Middle frontal gyrus (tissue), 1 donor: Measurements from ENCODE around the gene SIRT1.
"Not testable (repeated sequence)": the region's sequence is repeated elsewhere in the genome, so short reads cannot be mapped to it uniquely, and the experiment has no call there.

Experiments
- DNase-seq: peaks from one replicate; pipeline ENCODE4 v3.0.0-alpha.2; 2015; ENCODE audit warnings: low spot score; ENCODE audit errors: extremely low spot score

The SIRT1 gene

DNA sequence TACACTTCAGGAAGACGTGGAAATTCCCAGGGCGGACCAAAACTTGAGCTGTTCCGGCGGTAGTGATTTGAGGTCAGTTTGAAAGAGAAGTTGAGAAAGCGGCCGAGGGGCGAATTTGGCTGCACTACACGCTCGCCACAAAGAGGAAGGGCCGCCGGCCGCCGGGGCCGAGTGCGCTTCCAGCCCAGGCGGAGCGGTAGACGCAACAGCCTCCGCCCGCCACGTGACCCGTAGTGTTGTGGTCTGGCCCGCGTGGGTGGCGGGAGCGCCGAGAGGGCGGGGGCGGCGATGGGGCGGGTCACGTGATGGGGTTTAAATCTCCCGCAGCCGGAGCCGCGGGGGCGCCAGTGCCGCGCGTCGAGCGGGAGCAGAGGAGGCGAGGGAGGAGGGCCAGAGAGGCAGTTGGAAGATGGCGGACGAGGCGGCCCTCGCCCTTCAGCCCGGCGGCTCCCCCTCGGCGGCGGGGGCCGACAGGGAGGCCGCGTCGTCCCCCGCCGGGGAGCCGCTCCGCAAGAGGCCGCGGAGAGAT is at the start of gene SIRT1:
Gene SIRT1 (plus strand): TSS at position 344 of the 529 bp plus-strand sequence. CDS start 66 bp downstream, at position 410.
- DNase-seq = peak; percentile 91

DNA sequence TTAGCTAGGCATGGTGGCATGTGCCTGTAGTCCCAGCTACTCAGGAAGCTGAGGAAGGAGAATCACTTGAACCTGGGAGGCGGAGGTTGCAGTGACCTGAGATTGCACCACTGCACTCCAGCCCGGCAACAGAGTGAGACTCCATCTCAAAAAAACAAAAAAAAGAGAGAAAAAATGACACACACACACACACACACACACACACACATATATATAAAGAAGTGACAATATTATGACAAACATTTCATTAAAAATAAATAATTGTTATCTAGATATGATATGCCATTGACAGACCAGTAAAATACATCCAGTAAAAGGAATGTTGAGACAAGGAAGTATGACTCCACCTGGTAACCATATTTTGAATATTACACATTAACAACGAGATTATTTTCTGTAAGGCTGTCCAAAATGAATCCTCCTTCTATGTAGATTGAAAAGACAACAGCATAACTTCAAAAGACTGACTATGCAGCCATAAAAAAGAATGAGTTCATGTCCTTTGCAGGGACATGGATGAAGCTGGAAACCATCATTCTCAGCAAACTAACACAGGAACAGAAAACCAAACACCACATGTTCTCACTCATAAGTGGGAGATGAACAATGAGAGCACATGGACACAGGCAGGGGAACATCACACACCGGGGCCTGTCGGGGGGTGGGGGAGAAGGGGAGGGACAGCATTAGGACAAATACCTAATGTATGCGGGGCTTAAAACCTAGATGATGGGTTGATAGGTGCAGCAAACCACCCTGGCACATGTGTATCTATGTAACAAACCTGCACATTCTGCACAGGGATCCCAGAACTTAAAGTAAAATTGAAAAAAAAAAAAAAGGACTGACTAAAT is 48.7 kb upstream of the SIRT1 start:
- not testable (repeated sequence) for DNase-seq

DNA sequence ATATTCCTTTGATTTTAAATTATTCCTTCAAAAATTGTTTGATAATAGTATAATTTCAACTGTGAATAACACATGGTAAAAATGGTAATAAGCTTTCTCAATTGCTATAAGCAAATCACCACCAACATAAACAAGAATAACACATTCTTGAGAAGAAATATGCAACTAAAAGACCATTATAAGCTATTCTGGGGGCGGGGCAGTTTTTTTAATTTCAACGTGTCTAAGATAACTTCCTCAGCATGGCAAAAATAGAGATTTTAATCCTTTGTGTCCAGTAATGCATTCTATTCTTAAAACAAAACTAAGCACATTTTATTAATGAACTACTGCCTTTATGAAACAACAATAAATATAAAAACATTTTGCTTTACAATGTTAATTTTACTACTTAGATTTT is 48.0 kb upstream of the SIRT1 start:
- DNase-seq = no peak

GRCh38 chr10:67836972-67837371 is 47.5 kb upstream of the SIRT1 start:
- DNase-seq = no peak

DNA sequence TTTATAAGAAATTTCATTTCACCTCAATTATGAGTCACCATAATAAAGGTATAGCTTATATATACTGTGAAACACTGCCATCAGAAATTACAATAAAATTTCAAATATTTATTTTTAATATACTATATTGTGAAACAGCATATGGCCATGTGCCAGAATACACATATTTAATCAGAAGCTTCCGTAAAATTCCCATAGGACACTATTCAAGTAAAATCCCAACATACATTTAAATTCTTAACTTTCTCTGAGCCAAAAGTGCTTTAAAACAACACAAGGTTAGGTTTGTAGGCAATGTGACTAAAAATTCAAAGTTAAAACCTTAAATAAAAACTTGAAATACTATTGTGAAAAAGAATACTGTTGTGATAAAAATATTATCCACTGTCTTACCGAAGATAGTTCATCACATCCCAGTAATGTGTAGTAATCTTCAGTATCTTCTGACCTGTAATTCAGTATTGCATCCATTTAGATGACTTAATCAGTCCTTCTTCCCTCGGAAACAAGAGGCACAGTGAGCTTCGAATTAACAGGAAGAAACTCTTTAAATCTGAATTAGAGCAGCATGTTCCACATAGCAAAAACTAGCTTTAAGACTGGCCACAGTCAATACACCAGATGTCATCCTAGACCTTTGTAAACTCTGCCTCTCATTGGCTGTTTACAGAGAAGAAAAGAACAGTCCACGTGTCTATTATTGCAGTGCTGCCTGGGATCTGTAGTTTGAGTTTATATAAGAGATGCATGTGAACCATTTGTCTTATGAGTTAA is 46.7 kb upstream of the SIRT1 start, which contains the start of gene DNAJC12:
Gene DNAJC12 (minus strand): TSS at position 648 of the 774 bp plus-strand sequence. CDS start 177 bp downstream, at position 471.
- DNase-seq = peak; percentile 70

DNA sequence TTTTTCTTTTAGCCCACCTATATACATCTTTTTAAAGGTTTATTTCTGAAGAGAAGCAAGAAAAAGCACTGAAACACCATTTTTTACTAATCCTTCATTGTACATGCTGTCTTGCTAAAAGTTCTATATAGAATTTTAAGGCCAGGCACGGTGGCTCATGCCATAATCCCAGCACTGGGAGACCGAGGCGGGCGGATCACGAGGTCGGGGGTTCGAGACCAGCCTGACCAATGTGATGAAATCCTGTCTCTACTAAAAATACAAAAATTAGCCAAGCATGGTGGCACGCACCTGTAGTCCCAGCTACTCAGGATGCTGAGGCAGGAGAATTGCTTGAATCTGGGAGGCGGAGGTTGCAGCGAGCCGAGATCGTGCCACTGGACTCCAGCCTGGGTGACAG is 44.9 kb upstream of the SIRT1 start:
- not testable (repeated sequence) for DNase-seq

DNA sequence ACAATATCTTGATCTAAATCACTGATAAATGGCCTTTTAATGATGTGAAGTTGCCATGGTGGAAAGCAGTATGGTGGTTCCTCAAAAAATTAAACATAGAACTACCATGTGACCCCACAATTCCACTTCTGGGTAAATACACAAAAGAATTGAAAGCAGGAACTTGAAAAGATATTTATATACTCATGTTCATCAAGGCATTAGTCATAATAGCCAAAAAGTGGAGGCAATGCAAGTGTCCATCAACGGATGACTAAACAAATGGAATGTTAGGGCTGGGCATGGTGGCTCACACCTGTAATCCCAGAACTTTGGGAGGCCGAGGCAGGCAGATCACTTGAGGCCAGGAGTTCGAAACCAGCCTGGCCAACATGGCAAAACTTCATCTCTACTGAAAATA is 44.5 kb upstream of the SIRT1 start:
- no peak for DNase-seq

GRCh38 chr10:67841737-67842136 is 42.7 kb upstream of the SIRT1 start:
- DNase-seq = no peak

- DNase-seq = no peak
Observed at GRCh38 chr10:67843284-67843683, 41.2 kb upstream of the SIRT1 start.

- peak; percentile 89 for DNase-seq
Observed at GRCh38 chr10:67849331-67850011, 35.0 kb upstream of the SIRT1 start.

DNA sequence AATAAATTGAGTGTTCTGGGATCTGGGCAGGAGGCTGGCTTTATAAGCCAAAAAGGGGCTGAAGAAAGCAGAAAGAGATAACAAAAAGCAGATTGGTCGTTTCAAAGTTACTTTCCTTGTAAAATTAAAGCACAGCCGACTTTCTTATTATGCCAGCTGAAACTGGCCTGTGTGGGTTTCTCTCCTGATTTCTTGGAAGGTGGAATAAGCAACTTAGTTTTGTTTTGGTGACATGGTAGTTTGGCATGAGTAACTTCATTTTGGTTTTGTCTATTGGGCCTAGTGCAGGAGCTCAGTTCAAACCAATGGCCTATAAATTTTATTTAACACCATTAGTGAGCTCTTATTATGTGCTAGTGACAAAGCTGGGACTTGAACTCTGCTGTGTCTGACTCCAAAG is 33.3 kb upstream of the SIRT1 start:
- no peak for DNase-seq

GRCh38 chr10:67852761-67853160 is 31.7 kb upstream of the SIRT1 start:
- DNase-seq = no peak

DNA sequence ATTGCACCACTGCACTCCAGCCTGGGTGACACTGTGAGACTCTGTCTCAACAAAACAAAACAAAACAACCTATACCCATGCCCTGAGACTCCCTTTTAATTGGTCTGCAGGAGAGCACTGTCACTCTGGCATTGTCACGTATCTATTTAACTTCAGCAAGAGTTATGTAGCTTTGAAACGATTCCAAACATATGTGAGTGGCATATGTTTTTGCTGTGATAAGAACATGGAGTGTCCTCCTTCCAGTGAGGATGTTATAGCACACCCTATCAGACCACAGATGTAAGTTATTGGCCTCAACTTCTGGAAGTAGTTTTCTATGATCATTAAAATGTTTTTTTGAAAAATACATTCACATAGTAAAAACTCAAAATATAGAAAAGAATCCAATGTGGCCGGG is 30.9 kb upstream of the SIRT1 start:
- DNase-seq = no peak

DNA sequence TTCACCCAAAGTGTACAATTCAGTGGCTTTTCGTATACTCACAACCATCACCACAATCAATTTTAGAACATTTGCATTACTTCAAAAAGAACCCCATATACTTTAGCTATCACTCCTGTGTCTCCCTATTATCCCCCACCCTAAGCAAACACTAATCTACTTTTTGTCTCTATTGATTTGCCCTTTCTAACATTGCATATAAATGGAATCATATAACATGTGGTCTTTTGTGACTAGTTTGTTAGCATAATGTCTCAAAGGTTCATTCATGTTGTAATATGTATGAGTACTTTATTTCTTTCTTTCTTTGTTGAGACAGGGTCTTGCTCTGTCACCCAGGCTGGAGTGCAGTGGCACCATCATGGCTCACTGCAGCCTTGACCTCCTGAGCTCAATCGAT is 25.5 kb upstream of the SIRT1 start:
- DNase-seq = no peak

DNA sequence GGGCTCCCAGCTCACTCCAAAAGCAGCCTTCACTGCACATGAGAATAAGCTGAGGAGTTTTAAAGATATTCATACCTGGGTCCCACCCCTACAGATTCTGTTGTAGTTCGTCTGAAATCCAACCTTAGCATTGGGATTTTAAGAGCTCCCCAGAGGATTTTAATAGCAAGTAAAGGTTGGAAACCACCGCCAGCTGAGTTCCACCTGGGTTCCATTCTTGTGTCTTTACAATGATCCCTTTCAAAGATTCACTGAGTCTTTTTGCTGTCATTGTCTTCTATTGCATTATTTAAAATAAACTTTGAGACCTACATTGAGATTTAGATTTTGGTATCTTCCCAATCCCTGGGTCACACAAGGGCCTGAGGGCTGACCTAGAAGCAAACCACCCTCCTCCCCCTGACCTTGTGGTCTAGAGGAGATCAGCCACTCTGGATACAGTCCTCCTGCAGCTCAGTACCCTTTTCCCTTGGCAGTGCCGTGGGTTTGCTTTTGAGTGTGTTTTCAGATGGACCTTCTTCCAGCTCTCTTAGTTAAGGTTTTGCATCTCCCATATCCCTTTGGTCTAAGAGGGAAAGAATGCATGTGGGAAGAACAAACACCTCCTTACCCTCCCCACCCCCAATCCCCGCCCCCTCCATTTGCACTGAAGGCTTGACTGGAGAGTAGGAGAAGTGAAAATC is 22.6 kb upstream of the SIRT1 start:
- DNase-seq = no peak

- DNase-seq = no peak
Observed at GRCh38 chr10:67863094-67863493, 21.4 kb upstream of the SIRT1 start.

GRCh38 chr10:67864607-67865371 is 19.7 kb upstream of the SIRT1 start:
- DNase-seq = no peak

DNA sequence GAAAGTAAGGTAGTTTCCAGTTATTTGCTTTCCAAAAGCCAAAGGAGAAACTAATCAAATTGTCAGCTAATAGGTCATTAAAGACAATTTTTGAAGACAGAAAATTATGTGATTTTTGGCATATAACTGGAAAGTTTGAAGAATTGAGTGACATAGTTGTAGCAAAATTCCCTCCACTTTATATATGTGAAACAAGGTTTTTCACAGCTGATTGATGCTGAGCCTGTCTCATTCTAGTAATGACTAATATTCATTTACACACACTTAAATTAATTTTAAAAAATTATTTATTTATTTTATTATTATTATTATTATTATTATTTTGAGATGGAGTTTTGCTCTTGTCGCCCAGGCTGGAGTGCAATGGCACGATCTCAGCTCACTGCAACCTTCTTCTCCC is 16.3 kb upstream of the SIRT1 start:
- DNase-seq = no peak

- DNase-seq = no peak
Observed at GRCh38 chr10:67869996-67870395, 14.5 kb upstream of the SIRT1 start.
